Measurements from ENCODE around the gene PRICKLE1.
"Not testable (repeated sequence)": the region's sequence is repeated elsewhere in the genome, so short reads cannot be mapped to it uniquely, and the experiment has no call there.

Gene PRICKLE1

DNA sequence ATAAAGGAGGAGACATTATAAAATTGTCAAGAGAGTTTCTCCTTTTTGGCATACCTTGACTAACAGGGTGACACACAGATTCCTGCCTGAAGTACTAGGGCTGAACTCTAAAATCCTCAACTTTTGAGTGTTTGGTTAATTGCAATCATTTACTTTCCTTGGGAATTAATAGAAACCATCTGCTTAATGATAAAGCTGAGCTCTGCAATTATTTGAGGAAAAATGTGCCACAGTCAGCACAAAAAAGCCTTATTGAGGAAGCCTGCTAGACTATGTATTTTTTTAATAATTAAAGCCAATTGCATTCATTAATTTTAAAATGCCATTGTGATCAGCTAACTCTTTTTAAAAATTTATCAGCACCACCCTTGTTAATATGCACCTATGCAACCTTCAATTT is 38.7 kb downstream of the PRICKLE1 start:
- TF ChIP-seq, protein P1, sequence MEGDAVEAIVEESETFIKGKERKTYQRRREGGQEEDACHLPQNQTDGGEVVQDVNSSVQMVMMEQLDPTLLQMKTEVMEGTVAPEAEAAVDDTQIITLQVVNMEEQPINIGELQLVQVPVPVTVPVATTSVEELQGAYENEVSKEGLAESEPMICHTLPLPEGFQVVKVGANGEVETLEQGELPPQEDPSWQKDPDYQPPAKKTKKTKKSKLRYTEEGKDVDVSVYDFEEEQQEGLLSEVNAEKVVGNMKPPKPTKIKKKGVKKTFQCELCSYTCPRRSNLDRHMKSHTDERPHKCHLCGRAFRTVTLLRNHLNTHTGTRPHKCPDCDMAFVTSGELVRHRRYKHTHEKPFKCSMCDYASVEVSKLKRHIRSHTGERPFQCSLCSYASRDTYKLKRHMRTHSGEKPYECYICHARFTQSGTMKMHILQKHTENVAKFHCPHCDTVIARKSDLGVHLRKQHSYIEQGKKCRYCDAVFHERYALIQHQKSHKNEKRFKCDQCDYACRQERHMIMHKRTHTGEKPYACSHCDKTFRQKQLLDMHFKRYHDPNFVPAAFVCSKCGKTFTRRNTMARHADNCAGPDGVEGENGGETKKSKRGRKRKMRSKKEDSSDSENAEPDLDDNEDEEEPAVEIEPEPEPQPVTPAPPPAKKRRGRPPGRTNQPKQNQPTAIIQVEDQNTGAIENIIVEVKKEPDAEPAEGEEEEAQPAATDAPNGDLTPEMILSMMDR (IDR thresholded peaks at IDR 0.05; ENCODE audit: low read depth, low read length, missing control alignments) = no peak
- Histone ChIP-seq H3K27ac (no peak overlapping the region), H3K36me3 (replicated peaks) (no peaks in the 10 kb centered on the region), H3K27me3 (replicated peaks) (no peaks in the 10 kb centered on the region), H3K4me3 (ENCODE audit: low read depth, low read length) (no peak overlapping the region)
- DNase-seq = no peak
- in situ Hi-C loops (cut with HindIII; ENCODE audit: low pct_ligation_motif_present, low sequenced_read_pairs) = no loop called here

DNA sequence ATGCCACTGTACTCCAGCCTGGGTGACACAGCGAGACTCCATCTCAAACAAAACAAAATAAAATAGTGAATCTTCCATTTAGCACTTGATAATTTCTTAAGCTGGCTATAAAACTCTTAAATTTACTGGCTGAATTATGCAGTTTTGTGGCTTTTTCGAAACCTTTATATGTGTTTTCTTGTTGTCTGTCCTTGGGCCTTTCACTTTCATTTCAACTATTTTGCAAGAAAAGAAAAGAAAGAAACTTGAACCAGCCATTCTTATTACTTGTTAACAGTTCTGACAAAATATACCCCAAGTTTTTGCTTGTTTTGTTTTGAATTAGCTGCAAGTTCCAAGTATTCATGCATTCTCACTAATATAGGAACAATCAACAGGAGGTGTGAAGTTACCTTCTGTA is 42.8 kb downstream of the PRICKLE1 start:
- Histone ChIP-seq H3K27ac (no peak overlapping the region), H3K27me3 (replicated peaks) (no peaks in the 10 kb centered on the region), H3K4me3 (ENCODE audit: low read depth, low read length) (no peak overlapping the region), H3K36me3 (replicated peaks) (no peaks in the 10 kb centered on the region)
- TF ChIP-seq, protein P1 (IDR thresholded peaks at IDR 0.05; ENCODE audit: low read depth, low read length, missing control alignments) = no peak
- DNase-seq = no peak
- in situ Hi-C loops (cut with HindIII; ENCODE audit: low pct_ligation_motif_present, low sequenced_read_pairs) = no loop called here

DNA sequence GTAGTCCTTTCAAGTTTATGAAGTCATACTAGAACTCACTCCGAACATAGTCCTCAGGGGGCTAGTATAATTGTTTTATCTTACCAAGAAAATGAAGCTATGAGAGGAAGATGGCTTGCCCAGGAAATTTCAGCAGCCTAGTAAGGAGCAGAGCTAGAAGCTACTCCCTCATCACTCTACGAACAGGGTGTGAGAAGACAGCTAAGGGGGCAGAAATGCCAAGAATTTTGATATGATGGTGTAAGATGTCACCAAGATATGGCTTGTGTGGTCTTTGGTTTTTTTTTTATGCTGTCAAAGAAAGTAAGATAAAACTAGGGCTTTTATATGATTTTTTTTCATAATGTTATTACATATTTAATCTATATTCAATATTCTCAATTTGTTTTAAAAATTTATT is 47.6 kb downstream of the PRICKLE1 start:
- Histone ChIP-seq H3K4me3 (ENCODE audit: low read depth, low read length) (no peak overlapping the region), H3K27ac (no peak overlapping the region), H3K36me3 (replicated peaks) (no peaks in the 10 kb centered on the region), H3K27me3 (replicated peaks) (no peaks in the 10 kb centered on the region)
- TF ChIP-seq, protein P1 (IDR thresholded peaks at IDR 0.05; ENCODE audit: low read depth, low read length, missing control alignments) = no peak
- in situ Hi-C loops (cut with HindIII; ENCODE audit: low pct_ligation_motif_present, low sequenced_read_pairs) = no loop called here
- no peak for DNase-seq

DNA sequence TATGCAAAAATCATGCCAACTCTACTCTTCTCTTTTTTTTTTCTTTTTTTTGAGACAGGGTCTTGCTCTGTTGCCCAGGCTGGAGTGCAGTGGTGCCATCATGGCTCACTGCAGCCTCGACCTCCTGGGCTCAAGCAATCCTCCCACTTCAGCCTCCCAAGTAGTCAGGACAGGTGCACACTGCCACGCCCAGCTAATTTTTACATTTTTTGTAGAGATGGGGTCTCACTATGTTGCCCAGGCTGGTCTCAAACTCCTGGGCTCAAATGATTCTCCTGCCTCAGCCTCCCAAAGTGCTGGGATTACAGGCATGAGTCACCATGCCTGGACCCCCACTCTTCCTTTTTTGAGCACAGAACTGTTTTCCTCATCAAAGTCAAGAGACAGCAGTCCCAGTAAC is 48.2 kb downstream of the PRICKLE1 start:
- H3K27me3 ChIP-seq (replicated peaks); in situ Hi-C loops (cut with HindIII; ENCODE audit: low pct_ligation_motif_present, low sequenced_read_pairs); H3K36me3 ChIP-seq (replicated peaks); H3K4me3 ChIP-seq (ENCODE audit: low read depth, low read length); DNase-seq; H3K27ac ChIP-seq: not testable (repeated sequence)

DNA sequence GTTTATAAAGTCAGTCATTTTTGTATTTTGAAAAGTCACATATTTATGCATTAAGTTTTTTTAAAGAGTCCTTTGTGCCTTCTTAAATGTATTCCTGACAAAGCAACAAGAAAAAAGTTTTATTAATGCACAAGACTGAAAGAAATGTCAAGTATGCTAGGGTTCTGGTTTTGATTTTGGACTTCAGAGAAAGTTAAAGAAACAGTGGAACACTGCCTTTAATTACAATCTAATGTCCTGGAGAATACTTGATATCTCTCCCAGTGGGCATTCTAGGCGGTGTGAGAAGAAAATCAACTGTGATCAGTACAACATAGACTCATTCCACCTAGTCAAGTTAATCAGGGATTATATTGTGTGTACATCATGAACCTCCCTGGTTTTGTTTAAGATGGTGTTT is 49.9 kb downstream of the PRICKLE1 start:
- Histone ChIP-seq H3K36me3 (replicated peaks) (no peaks in the 10 kb centered on the region), H3K4me3 (ENCODE audit: low read depth, low read length) (no peak overlapping the region), H3K27me3 (replicated peaks) (no peaks in the 10 kb centered on the region), H3K27ac (no peak overlapping the region)
- TF ChIP-seq, protein P1 (IDR thresholded peaks at IDR 0.05; ENCODE audit: low read depth, low read length, missing control alignments) = no peak
- no peak for DNase-seq
- in situ Hi-C loops (cut with HindIII; ENCODE audit: low pct_ligation_motif_present, low sequenced_read_pairs) = no loop called here

DNA sequence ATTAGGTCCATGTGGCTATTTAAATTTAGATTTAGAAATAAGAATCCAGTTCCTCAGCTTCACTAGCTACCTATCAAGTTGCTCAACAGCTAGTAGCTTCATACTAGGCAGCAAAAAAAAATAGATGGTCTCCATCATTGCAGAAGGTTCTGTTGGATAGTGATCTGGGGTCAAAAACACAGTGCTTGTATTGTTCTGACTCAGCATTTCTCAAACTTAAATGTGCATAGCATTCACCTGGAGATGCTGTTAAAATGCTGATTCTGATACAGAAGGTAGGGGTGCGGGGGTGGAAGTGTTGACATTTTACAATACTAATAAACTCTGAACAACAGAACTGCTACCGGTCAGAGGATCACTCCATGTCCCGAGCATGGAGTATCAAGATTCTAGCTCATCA is 51.3 kb downstream of the PRICKLE1 start:
- DNase-seq = no peak
- TF ChIP-seq, protein P1 (IDR thresholded peaks at IDR 0.05; ENCODE audit: low read depth, low read length, missing control alignments) = no peak
- H3K27me3 ChIP-seq (replicated peaks) = no peaks in the 10 kb centered on the region
- H3K36me3 ChIP-seq (replicated peaks) = no peaks in the 10 kb centered on the region
- in situ Hi-C loops (cut with HindIII; ENCODE audit: low pct_ligation_motif_present, low sequenced_read_pairs) = no loop called here
- no peak overlapping the region for H3K4me3 ChIP-seq (ENCODE audit: low read depth, low read length)
- no peak overlapping the region for H3K27ac ChIP-seq
